ENCODE measurements around the gene SURF4.

GRCh38 chr9:133353548-133353947 is 22.3 kb downstream of the SURF4 start:
- TF ChIP-seq RAD21 (IDR thresholded peaks at IDR 0.05; ENCODE audit: low read depth) = no peak
- TF ChIP-seq EP300 (IDR thresholded peaks at IDR 0.05; ENCODE audit: borderline replicate concordance) = no peak
- no peak for TF ChIP-seq CEBPB (IDR thresholded peaks at IDR 0.05)
- TF ChIP-seq YY1 (IDR thresholded peaks at IDR 0.05; ENCODE audit: low read depth) = no peak
- no peak for TF ChIP-seq TAF1 (IDR thresholded peaks at IDR 0.05; ENCODE audit: low read depth)
- TF ChIP-seq MAX (IDR thresholded peaks at IDR 0.05) = no peak
- TF ChIP-seq TEAD4 (IDR thresholded peaks at IDR 0.05) = no peak
- TF ChIP-seq, protein P1, sequence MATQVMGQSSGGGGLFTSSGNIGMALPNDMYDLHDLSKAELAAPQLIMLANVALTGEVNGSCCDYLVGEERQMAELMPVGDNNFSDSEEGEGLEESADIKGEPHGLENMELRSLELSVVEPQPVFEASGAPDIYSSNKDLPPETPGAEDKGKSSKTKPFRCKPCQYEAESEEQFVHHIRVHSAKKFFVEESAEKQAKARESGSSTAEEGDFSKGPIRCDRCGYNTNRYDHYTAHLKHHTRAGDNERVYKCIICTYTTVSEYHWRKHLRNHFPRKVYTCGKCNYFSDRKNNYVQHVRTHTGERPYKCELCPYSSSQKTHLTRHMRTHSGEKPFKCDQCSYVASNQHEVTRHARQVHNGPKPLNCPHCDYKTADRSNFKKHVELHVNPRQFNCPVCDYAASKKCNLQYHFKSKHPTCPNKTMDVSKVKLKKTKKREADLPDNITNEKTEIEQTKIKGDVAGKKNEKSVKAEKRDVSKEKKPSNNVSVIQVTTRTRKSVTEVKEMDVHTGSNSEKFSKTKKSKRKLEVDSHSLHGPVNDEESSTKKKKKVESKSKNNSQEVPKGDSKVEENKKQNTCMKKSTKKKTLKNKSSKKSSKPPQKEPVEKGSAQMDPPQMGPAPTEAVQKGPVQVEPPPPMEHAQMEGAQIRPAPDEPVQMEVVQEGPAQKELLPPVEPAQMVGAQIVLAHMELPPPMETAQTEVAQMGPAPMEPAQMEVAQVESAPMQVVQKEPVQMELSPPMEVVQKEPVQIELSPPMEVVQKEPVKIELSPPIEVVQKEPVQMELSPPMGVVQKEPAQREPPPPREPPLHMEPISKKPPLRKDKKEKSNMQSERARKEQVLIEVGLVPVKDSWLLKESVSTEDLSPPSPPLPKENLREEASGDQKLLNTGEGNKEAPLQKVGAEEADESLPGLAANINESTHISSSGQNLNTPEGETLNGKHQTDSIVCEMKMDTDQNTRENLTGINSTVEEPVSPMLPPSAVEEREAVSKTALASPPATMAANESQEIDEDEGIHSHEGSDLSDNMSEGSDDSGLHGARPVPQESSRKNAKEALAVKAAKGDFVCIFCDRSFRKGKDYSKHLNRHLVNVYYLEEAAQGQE (IDR thresholded peaks at IDR 0.05; ENCODE audit: low read depth) = no peak

Data from Ishikawa (cell line).